CD14-positive monocyte (primary cell): Measurements from ENCODE around the gene NUMBL. TPM values are rescaled to one million over a fixed set of nuclear protein-coding genes. Genes with fewer than 3 reads are reported as not detected.

ENCODE experiments used
- DNase-seq, 3 donors: peaks; one replicate each; pipeline ENCODE4 v3.0.0-alpha.2; 2011 to 2022
- H2AFZ ChIP-seq: 2 replicates; pipeline ENCODE4 v1.6.0; 2012; ENCODE audit warnings: mild to moderate bottlenecking, low read depth, low read length, inconsistent platforms; ENCODE audit not compliant: insufficient read depth, poor library complexity, severe bottlenecking
- H3K27ac ChIP-seq, 2 donors: 1 replicate in 1 of 2; 2 replicates in 1 of 2; pipeline ENCODE4 v1.5.1; 2012 to 2013; ENCODE audit warnings: low read length in 2 of 2, control low read depth in 1 of 2, inconsistent platforms in 1 of 2, low read depth in 1 of 2, mild to moderate bottlenecking in 1 of 2
- H3K27me3 ChIP-seq, 2 donors: one replicate each; pipeline versions ENCODE4 v1.6.0 to v1.6.1; 2011 to 2013; ENCODE audit warnings: low read length in 2 of 2; ENCODE audit not compliant: control insufficient read depth in 2 of 2, insufficient read depth in 2 of 2
- H3K36me3 ChIP-seq, 2 donors: replicated peaks in 1 of 2; 1 replicate in 1 of 2; 2 replicates in 1 of 2; pipeline versions ENCODE4 v1.5.1 to v1.6.1; 2012 to 2013; ENCODE audit warnings: low read length in 2 of 2, control low read depth in 1 of 2, inconsistent platforms in 1 of 2, mild to moderate bottlenecking in 1 of 2; ENCODE audit not compliant: insufficient read depth in 2 of 2, control insufficient read depth in 1 of 2
- H3K4me1 ChIP-seq, 2 donors: 1 replicate in 1 of 2; 2 replicates in 1 of 2; pipeline versions ENCODE4 v1.5.1 to v1.6.1; 2012 to 2013; ENCODE audit warnings: low read length in 2 of 2, control low read depth in 1 of 2, inconsistent platforms in 1 of 2, mild to moderate bottlenecking in 1 of 2, moderate library complexity in 1 of 2; ENCODE audit not compliant: insufficient read depth in 2 of 2, control insufficient read depth in 1 of 2
- H3K4me2 ChIP-seq: replicated peaks from 2 replicates; pipeline ENCODE3; 2012; ENCODE audit warnings: low read length, moderate library complexity, mild to moderate bottlenecking; ENCODE audit not compliant: poor library complexity, severe bottlenecking; ENCODE audit errors: extremely low read depth
- H3K4me3 ChIP-seq, 3 experiments: fragments of 200-600 bp in 1 of 3; sonication (generic) in 1 of 3; replicated peaks in 1 of 3; 1 replicate in 2 of 3; 2 replicates in 1 of 3; pipeline ENCODE4 v1.5.1; 2011 to 2013; ENCODE audit warnings: low read length in 3 of 3, mild to moderate bottlenecking in 3 of 3, control low read depth in 2 of 3, low read depth in 2 of 3, inconsistent platforms in 1 of 3, moderate library complexity in 1 of 3
- H3K79me2 ChIP-seq: 2 replicates; pipeline ENCODE4 v1.6.0; 2012; ENCODE audit warnings: mild to moderate bottlenecking, control low read depth, inconsistent platforms, low read length, moderate library complexity; ENCODE audit not compliant: insufficient read depth
- H3K9ac ChIP-seq: 2 replicates; pipeline ENCODE4 v1.6.0; 2017; ENCODE audit warnings: low read length, mild to moderate bottlenecking; ENCODE audit not compliant: insufficient read depth, poor library complexity, severe bottlenecking
- H3K9me3 ChIP-seq, 2 donors: replicated peaks in 1 of 2; 1 replicate in 1 of 2; 2 replicates in 1 of 2; pipeline versions ENCODE4 v1.5.1 to v1.6.1; 2012 to 2013; ENCODE audit warnings: low read length in 2 of 2, control low read depth in 1 of 2; ENCODE audit not compliant: control insufficient read depth in 1 of 2, insufficient read depth in 1 of 2
- H4K20me1 ChIP-seq: 2 replicates; pipeline ENCODE4 v1.6.0; 2012; ENCODE audit warnings: mild to moderate bottlenecking, low read length, control low read depth, moderate library complexity; ENCODE audit not compliant: insufficient read depth
- H3K27ac Mint-ChIP-seq, 7 donors: one replicate each; pipeline ENCODE4 v1.8.0; 2020; ENCODE audit warnings: mild to moderate bottlenecking in 7 of 7, mixed read lengths in 7 of 7, moderate library complexity in 6 of 7, inconsistent platforms in 2 of 7
- H3K27me3 Mint-ChIP-seq, 3 donors: one replicate each; pipeline ENCODE4 v1.8.0; 2021 to 2022; ENCODE audit warnings: low read depth in 3 of 3, mild to moderate bottlenecking in 3 of 3, mixed read lengths in 3 of 3, moderate library complexity in 3 of 3, inconsistent platforms in 1 of 3
- H3K36me3 Mint-ChIP-seq, 2 donors: one replicate each; pipeline ENCODE4 v1.8.0; 2020; ENCODE audit warnings: mixed read lengths in 2 of 2, inconsistent platforms in 1 of 2, mild to moderate bottlenecking in 1 of 2
- H3K4me1 Mint-ChIP-seq: one replicate; pipeline ENCODE4 v1.8.0; 2020; ENCODE audit warnings: mild to moderate bottlenecking, mixed read lengths
- H3K4me3 Mint-ChIP-seq, 2 donors: one replicate each; pipeline ENCODE4 v1.8.0; 2020; ENCODE audit warnings: mild to moderate bottlenecking in 2 of 2, mixed read lengths in 2 of 2, moderate library complexity in 1 of 2
- H3K9me3 Mint-ChIP-seq, 7 donors: one replicate each; pipeline ENCODE4 v1.8.0; 2020 to 2022; ENCODE audit warnings: mixed read lengths in 7 of 7, mild to moderate bottlenecking in 6 of 7, moderate library complexity in 6 of 7, inconsistent platforms in 2 of 7
- CTCF ChIP-seq: fragments of 200-600 bp; IDR thresholded peaks from one replicate; pipeline ENCODE4 v1.8.0; 2022; ENCODE audit warnings: antibody characterized with exemption, mild to moderate bottlenecking
- WGBS: methylation state at CpG from one replicate; pipeline ENCODE4 v1.1.5; 2013; ENCODE audit warnings: missing lambda C conversion rate; ENCODE audit not compliant: insufficient coverage; 5-methylcytosine and 5-hydroxymethylcytosine counted together
- intact Hi-C, 2 donors: fragments of 100-400 bp; cut with micrococcal nuclease; formaldehyde crosslinking; loops; one replicate each; pipeline versions ENCODE4 v1.15.0 to v1.15.1; 2023
- polyA plus RNA-seq, 3 donors: library from polyadenylated mRNA; depleted of rRNA in 1 of 3; unstranded in 2 of 3; stranded (reverse) in 1 of 3; fragments of 300-500 nt in 2 of 3; fragments of >200 nt in 1 of 3; fragmentation: Illumina TruSeq in 2 of 3; gene quantifications; 1 replicate in 2 of 3; 2 replicates in 1 of 3; pipeline ENCODE4 v1.2.3, GENCODE V29; 2012 to 2021

NUMBL gene
- polyA plus RNA-seq, 3 donors = 0.12 to 7.2 (median 0.45) TPM

- H3K9ac ChIP-seq = no peak overlapping the region
- TF ChIP-seq CTCF = no peak
- H3K4me1 Mint-ChIP-seq = peaks cover 9% of the 10 kb centered on the region
- 53% methylated on average over 10 of the region's 24 CpGs for WGBS
- H3K36me3 ChIP-seq = peaks cover 0 to 8% of the 10 kb centered on the region in 2 donors
- DNase-seq = peak; percentile 27 to 77 (median 32)
- peaks cover 0 to 1% of the 10 kb centered on the region in 2 donors for H3K9me3 ChIP-seq
- peaks cover 10 to 16% of the 10 kb centered on the region in 2 donors for H3K4me1 ChIP-seq
- H3K36me3 Mint-ChIP-seq = peaks cover 5 to 8% of the 10 kb centered on the region in 2 donors
- peak overlapping the region in 4 of 7 donors; percentile 10 to 48 (median 39) for H3K27ac Mint-ChIP-seq
- H3K79me2 ChIP-seq = no peaks in the 10 kb centered on the region
- no peak overlapping the region for H3K27ac ChIP-seq
- peaks cover 12 to 22% (median 17%) of the 10 kb centered on the region in 3 donors for H3K27me3 Mint-ChIP-seq
- peak overlapping the region in 1 of 3 experiments; percentile 82 for H3K4me3 ChIP-seq
- H3K4me2 ChIP-seq = peak overlapping the region; percentile 92
- H3K4me3 Mint-ChIP-seq = peak overlapping the region; percentile 74 to 90
- no peaks in the 10 kb centered on the region for H4K20me1 ChIP-seq
- peaks cover 0 to 7% of the 10 kb centered on the region in 2 donors for H3K27me3 ChIP-seq
- H3K9me3 Mint-ChIP-seq = peaks cover 0 to 8% (median 2%) of the 10 kb centered on the region in 7 donors
- intact Hi-C loops = loop anchor here (2.0 to 5.0 kb wide), 4 partner anchors 153 to 483 kb away; no protein-coding TSS in a partner anchor
- peak overlapping the region; percentile 83 for H2AFZ ChIP-seq
Observed at GRCh38 chr19:40663695-40664692, 26.5 kb downstream of the NUMBL start.

- H3K4me3 Mint-ChIP-seq = peak overlapping the region; percentile 74 to 90
- Histone ChIP-seq H3K4me1 (peaks cover 10 to 16% of the 10 kb centered on the region in 2 donors), H3K79me2 (no peaks in the 10 kb centered on the region), H3K27ac (no peak overlapping the region), H2AFZ (peak overlapping the region; percentile 83), H3K4me2 (peak overlapping the region; percentile 92), H3K9me3 (no peaks in the 10 kb centered on the region), H3K4me3 (peak overlapping the region; percentile 45 to 82 (median 71)), H3K27me3 (peaks cover 0 to 7% of the 10 kb centered on the region in 2 donors), H3K36me3 (no peaks in the 10 kb centered on the region), H4K20me1 (no peaks in the 10 kb centered on the region), H3K9ac (peak overlapping the region; percentile 55)
- peak; percentile 97 for TF ChIP-seq CTCF
- DNase-seq = peak; percentile 71 to 79 (median 72)
- intact Hi-C loops = loop anchor here (2.0 to 5.0 kb wide), 4 partner anchors 154 to 484 kb away; no protein-coding TSS in a partner anchor
- 0% methylated on average over 49 of the region's 60 CpGs for WGBS
- H3K9me3 Mint-ChIP-seq = peaks cover 0 to 2% (median 0%) of the 10 kb centered on the region in 7 donors
- peaks cover 4 to 5% of the 10 kb centered on the region in 2 donors for H3K36me3 Mint-ChIP-seq
- peak overlapping the region in 4 of 7 donors; percentile 21 to 43 (median 33) for H3K27ac Mint-ChIP-seq
- peaks cover 14 to 22% (median 17%) of the 10 kb centered on the region in 3 donors for H3K27me3 Mint-ChIP-seq
- H3K4me1 Mint-ChIP-seq = peaks cover 9% of the 10 kb centered on the region
Observed at GRCh38 chr19:40662925-40663694, 27.3 kb downstream of the NUMBL start.
